SU-DHL-6 (cell line): ENCODE measurements around the gene MON2.
A peak's percentile ranks its signal among the peaks of the same experiment; 100 is the strongest.

Experiments used
- H2AFZ ChIP-seq: fragments of 200-600 bp; sonication (generic); 2 replicates; pipeline ENCODE4 v1.6.1; 2014; ENCODE audit warnings: low read depth, mild to moderate bottlenecking, moderate library complexity, mixed read lengths, antibody characterized with exemption, low read length; ENCODE audit not compliant: severe bottlenecking
- H3F3A ChIP-seq: fragments of 200-600 bp; shearing (Covaris generic); 2 replicates; pipeline ENCODE4 v1.6.0; 2016; ENCODE audit warnings: antibody characterized with exemption, mild to moderate bottlenecking; ENCODE audit not compliant: insufficient read depth
- H3K27ac ChIP-seq: fragments of 200-600 bp; sonication (generic); 2 replicates; pipeline ENCODE4 v1.5.1; 2016; ENCODE audit warnings: low read depth, mild to moderate bottlenecking, low read length, moderate library complexity, mixed read lengths
- H3K27me3 ChIP-seq: fragments of 200-600 bp; sonication (generic), shearing (Covaris generic); 2 replicates; pipeline ENCODE4 v1.6.0; 2014; ENCODE audit warnings: mild to moderate bottlenecking, low read length
- H3K36me3 ChIP-seq: fragments of 200-600 bp; sonication (generic); 2 replicates; pipeline ENCODE4 v1.6.1; 2014; ENCODE audit warnings: mild to moderate bottlenecking, low read length, mixed read lengths
- H3K4me2 ChIP-seq: fragments of 300-600, 200-600 bp; shearing (Covaris generic), sonication (generic); 2 replicates; pipeline ENCODE4 v1.6.0; 2014; ENCODE audit warnings: low read length, low read depth, mild to moderate bottlenecking; ENCODE audit not compliant: poor library complexity, severe bottlenecking
- H3K4me3 ChIP-seq: fragments of 200-600 bp; sonication (generic); 2 replicates; pipeline ENCODE4 v1.5.1; 2014; ENCODE audit warnings: antibody characterized with exemption, low read length, mild to moderate bottlenecking, mixed read lengths; ENCODE audit not compliant: insufficient read depth, poor library complexity, severe bottlenecking
- H3K79me2 ChIP-seq: fragments of 200-600 bp; sonication (generic); 2 replicates; pipeline ENCODE4 v1.6.1; 2014; ENCODE audit warnings: mild to moderate bottlenecking, low read length, moderate library complexity; ENCODE audit not compliant: insufficient read depth
- H3K9ac ChIP-seq: fragments of 200-600 bp; sonication (generic); 2 replicates; pipeline ENCODE4 v1.7.0; 2014; ENCODE audit warnings: mild to moderate bottlenecking, low read length
- H3K9me2 ChIP-seq: fragments of 200-600 bp; sonication (generic); replicated peaks from 2 replicates; pipeline ENCODE4 v1.6.1; 2014; ENCODE audit warnings: low read length; ENCODE audit not compliant: insufficient read depth
- H3K9me3 ChIP-seq: fragments of 200-600 bp; sonication (generic); 2 replicates; pipeline ENCODE4 v1.6.1; 2014; ENCODE audit warnings: low read length, mixed read lengths; ENCODE audit not compliant: insufficient read depth
- H4K20me1 ChIP-seq: fragments of 200-600 bp; sonication (generic); 2 replicates; pipeline ENCODE4 v1.6.1; 2014; ENCODE audit warnings: low read depth, mild to moderate bottlenecking, antibody characterized with exemption, low read length, moderate library complexity, mixed read lengths
- EZH2phosphoT487 ChIP-seq: fragments of 200-600 bp; sonication (generic), shearing (Covaris generic); conservative IDR thresholded peaks from 2 replicates; pipeline ENCODE4 v1.6.1; 2018; ENCODE audit warnings: mild to moderate bottlenecking, antibody characterized with exemption, low read length, moderate library complexity, mixed read lengths
- TF ChIP-seq, protein P1 (sequence below): fragments of 200-600 bp; sonication (generic); IDR thresholded peaks from one replicate; pipeline ENCODE4 v1.5.1; 2017; ENCODE audit warnings: antibody characterized with exemption, mild to moderate bottlenecking, low read length, moderate library complexity; ENCODE audit not compliant: insufficient read depth, poor library complexity, severe bottlenecking

The MON2 gene

DNA sequence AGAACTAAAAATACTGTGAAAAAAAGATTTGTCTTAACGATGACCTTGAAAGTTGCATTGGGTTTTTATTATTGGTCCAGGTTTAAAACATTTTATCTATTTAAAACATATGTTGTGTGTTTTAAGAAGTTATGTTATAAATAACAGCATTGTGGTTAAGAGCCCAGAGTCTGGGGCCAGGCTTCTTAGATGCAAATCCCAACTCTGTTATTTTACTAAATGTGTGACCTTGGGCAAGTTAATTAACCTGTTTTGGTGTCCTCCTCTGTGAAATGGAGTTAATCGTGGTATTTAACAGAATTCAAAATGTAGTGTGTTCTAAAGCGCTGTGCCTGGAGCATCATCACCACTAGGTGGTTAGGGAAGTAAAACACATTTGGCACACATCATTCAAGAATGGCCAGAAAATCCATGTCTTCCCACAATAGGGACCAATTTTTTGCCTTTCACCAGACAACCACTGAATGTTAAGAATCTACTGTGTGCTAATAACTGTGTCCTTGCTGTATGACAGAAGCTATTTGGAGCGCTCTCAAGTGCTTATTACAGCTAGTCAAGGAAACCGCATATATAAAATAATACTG is 133.3 kb downstream of the MON2 start:
- no peaks in the 10 kb centered on the region for H3K36me3 ChIP-seq
- H3F3A ChIP-seq, result peaks cover 40% of the 10 kb centered on the region
- no peaks in the 10 kb centered on the region for H4K20me1 ChIP-seq
- H2AFZ ChIP-seq, result no peak overlapping the region
- no peak overlapping the region for H3K4me3 ChIP-seq
- peaks cover 13% of the 10 kb centered on the region; the same call in 1 of the 2 replicates for H3K79me2 ChIP-seq
- H3K27ac ChIP-seq, result no peak overlapping the region
- H3K27me3 ChIP-seq, result no peaks in the 10 kb centered on the region
- H3K9me2 ChIP-seq, result no peaks in the 10 kb centered on the region
- H3K9ac ChIP-seq, result no peak overlapping the region
- no peak overlapping the region for H3K4me2 ChIP-seq
- H3K9me3 ChIP-seq, result no peaks in the 10 kb centered on the region
- no peak for TF ChIP-seq EZH2phosphoT487
- TF ChIP-seq, protein P1, sequence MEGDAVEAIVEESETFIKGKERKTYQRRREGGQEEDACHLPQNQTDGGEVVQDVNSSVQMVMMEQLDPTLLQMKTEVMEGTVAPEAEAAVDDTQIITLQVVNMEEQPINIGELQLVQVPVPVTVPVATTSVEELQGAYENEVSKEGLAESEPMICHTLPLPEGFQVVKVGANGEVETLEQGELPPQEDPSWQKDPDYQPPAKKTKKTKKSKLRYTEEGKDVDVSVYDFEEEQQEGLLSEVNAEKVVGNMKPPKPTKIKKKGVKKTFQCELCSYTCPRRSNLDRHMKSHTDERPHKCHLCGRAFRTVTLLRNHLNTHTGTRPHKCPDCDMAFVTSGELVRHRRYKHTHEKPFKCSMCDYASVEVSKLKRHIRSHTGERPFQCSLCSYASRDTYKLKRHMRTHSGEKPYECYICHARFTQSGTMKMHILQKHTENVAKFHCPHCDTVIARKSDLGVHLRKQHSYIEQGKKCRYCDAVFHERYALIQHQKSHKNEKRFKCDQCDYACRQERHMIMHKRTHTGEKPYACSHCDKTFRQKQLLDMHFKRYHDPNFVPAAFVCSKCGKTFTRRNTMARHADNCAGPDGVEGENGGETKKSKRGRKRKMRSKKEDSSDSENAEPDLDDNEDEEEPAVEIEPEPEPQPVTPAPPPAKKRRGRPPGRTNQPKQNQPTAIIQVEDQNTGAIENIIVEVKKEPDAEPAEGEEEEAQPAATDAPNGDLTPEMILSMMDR, result no peak

DNA sequence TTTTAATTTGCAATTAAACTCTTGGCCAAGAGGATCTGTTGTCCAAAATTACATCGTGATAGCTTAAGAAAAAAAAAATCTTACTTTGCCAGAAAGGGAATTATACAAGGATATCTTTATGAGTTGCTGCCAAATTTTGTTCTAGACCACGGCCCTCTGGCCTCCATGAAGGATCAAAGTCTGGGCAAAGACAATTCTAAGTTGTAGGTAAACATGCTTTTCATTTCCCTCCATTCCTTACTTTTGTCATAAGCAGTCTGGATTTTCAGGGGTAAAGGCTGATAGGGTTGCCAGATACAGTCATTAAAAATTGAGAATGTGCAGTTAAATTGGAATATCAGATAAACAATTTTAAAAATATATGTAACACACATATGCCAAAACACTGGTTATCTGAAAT is 135.1 kb downstream of the MON2 start:
- H2AFZ ChIP-seq, result peak overlapping the region; percentile 82

DNA sequence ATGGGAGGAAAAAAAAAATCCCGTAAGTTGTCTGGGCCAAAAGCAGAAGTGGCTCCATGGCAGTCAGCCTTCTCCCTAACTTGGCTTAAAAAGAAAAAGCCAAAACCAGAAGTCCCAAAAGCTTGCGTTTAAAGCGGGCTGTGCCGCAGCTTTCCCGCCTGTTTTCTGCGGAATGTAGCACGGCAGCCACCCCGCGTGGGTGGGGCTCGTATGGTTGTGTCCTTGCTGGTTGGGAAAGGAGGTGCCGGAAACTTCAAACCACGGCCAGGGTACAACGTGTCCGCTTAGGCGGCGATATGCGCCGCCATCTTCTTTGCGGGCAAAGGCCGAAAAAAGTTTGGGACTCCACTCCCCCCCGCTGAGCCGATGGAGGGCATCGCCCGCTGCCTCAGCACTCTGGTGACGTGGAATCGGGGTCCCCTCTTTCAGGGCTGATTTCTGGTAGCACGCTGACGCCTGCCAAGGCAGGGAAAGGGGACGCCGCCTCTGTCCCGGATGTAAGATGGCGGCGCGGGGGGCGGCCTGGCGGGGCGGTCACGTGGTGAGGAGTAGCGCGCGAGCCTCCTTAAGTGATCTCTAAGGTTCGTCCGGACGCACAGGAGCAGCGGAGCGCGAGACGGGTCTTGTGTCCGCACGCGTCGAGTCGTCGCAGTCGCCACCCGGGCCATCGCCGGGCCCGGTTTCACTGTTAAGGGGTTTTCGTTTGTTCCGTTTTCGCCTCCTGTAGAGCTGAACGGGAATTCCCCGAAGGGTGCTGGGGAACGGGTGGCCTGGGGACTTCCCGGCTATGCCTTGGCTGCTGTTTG is 135.8 kb downstream of the MON2 start:
- H3K79me2 ChIP-seq, result peaks cover 25% of the 10 kb centered on the region; the same call in 1 of the 2 replicates
- no peaks in the 10 kb centered on the region for H3K27me3 ChIP-seq
- peaks cover 43% of the 10 kb centered on the region for H3F3A ChIP-seq
- no peaks in the 10 kb centered on the region for H3K36me3 ChIP-seq
- H2AFZ ChIP-seq, result peak overlapping the region; percentile 82
- no peaks in the 10 kb centered on the region for H3K9me2 ChIP-seq
- H3K4me2 ChIP-seq, result peak overlapping the region; percentile 84
- peak overlapping the region; percentile 96 for H3K9ac ChIP-seq
- TF ChIP-seq EZH2phosphoT487, result no peak
- TF ChIP-seq, protein P1, result no peak
- H3K4me3 ChIP-seq, result peak overlapping the region; percentile 85
- peaks cover 5% of the 10 kb centered on the region; the same call in 1 of the 2 replicates for H4K20me1 ChIP-seq
- peak overlapping the region; percentile 99 for H3K27ac ChIP-seq
- no peaks in the 10 kb centered on the region for H3K9me3 ChIP-seq

More for the DNA sequence above, 135.1 kb downstream of the MON2 start:
- no peaks in the 10 kb centered on the region for H3K27me3 ChIP-seq
- no peaks in the 10 kb centered on the region for H3K36me3 ChIP-seq
- peaks cover 41% of the 10 kb centered on the region for H3F3A ChIP-seq
- H3K79me2 ChIP-seq, result peaks cover 25% of the 10 kb centered on the region; the same call in 1 of the 2 replicates
- TF ChIP-seq, protein P1, result no peak
- no peak for TF ChIP-seq EZH2phosphoT487
- H4K20me1 ChIP-seq, result peaks cover 5% of the 10 kb centered on the region; the same call in 1 of the 2 replicates
- H3K9me2 ChIP-seq, result no peaks in the 10 kb centered on the region
- peak overlapping the region; percentile 85 for H3K4me3 ChIP-seq
- peak overlapping the region; percentile 96 for H3K9ac ChIP-seq
- peak overlapping the region; percentile 84 for H3K4me2 ChIP-seq
- H3K27ac ChIP-seq, result peak overlapping the region; percentile 99
- H3K9me3 ChIP-seq, result no peaks in the 10 kb centered on the region
